T-helper 17 cell (primary cell): ENCODE data around the gene GALNT15. TPM values are rescaled to one million over a fixed set of nuclear protein-coding genes. Genes with fewer than 3 reads are reported as not detected.

Experiments
- ATAC-seq: fragments of 150-1000 bp; cut with Tn5 transposase; 2 replicates; pipeline ENCODE4 v1.10.0; 2021; ENCODE audit warnings: mild to moderate bottlenecking, moderate library complexity
- DNase-seq, 3 donors: peaks; one replicate each; pipeline versions ENCODE4 v3.0.0 to v3.0.0-alpha.2; 2020 to 2021
- H3K9me3 ChIP-seq: one replicate; pipeline ENCODE4 v1.7.0; 2013; ENCODE audit warnings: low read length, mild to moderate bottlenecking; ENCODE audit not compliant: control insufficient read depth, poor library complexity, severe bottlenecking
- H3K27ac Mint-ChIP-seq: one replicate; pipeline ENCODE4 v1.8.0; 2022; ENCODE audit warnings: mild to moderate bottlenecking, moderate library complexity, mixed read lengths
- H3K27me3 Mint-ChIP-seq: one replicate; pipeline ENCODE4 v1.8.0; 2022; ENCODE audit warnings: mixed read lengths
- H3K36me3 Mint-ChIP-seq: one replicate; pipeline ENCODE4 v1.8.0; 2022; ENCODE audit warnings: low read depth, mixed read lengths
- H3K4me1 Mint-ChIP-seq: one replicate; pipeline ENCODE4 v1.8.0; 2022; ENCODE audit warnings: mild to moderate bottlenecking, mixed read lengths
- H3K4me3 Mint-ChIP-seq: one replicate; pipeline ENCODE4 v1.8.0; 2022; ENCODE audit warnings: mild to moderate bottlenecking, moderate library complexity, mixed read lengths
- total RNA-seq, 4 donors: library from RNA in 2 of 4; stranded (reverse) in 2 of 4; gene quantifications; one replicate each; pipeline ENCODE4 v1.2.3 and lab custom pipeline; 2022 to 2026

Gene GALNT15
- total RNA-seq, 2 donors from 2014 or later = 0.42 TPM; not detected in 1

DNA sequence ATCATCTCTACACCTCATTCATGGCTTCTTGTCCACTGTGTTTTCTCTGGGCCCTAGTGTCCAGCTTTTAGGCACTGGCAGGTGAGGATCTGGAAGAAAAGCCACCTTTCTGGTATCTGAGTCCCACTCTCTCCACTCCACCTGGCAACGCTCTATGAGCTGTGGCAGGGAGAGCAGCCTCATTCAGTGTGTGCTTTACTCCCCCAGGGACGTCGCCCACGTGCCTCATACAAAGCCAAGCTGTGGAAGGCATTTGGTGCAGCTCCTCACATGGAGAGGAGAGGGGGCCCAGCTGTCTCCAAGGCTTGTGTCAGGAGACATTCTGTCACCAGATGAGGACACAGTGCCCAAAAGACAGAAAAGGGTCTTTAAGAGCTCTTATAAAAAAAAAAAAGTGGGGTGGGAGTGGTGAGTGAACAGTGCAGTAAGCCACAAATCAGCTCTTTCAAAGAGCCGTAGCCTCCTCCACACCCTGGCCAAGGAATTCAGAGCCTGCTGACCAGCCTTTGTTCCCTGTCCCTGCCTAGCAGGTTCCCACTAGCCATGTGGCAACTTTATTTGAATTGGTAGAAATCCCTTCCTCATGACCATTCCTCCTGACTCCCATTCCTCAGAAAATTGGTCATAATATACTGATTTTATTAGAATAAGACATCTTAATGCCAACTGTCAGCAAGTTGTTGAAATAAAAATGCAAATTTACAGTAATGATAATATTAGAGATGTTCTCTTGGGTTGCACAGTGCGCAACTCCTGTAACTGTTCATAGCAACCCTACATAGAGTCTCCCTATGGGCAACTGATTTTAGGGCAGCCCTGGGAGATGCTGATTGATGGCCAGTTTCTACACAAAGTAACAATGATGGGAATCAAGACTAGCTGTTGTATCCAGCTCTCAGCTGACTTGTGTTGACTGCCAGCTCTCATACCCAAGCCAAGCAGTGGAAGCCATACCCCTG lies 29.5 kb downstream of the GALNT15 start:
- H3K27ac Mint-ChIP-seq = no peak overlapping the region
- H3K36me3 Mint-ChIP-seq = peaks cover 9% of the 10 kb centered on the region

DNA sequence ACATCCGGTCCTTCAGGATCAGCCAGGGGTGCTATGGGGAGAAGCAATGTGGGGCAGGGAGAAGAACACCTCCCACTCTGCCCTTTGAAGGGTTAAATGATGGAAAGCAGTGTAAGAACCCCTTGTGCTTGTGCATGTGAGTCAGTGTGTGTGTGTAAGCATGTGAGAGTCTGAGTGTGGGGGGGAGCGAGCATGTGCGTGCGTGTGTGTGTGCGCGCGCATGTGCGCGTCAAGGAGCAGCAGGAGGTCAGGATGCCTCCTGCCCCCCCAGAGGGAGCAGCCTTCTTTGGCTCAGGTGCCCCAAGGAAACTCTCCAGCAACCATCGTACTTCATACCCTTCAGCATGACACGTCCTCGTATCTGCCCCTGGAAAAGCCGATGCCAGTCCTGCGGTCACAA lies 30.3 kb downstream of the GALNT15 start:
- H3K9me3 ChIP-seq = no peaks in the 10 kb centered on the region
- H3K27me3 Mint-ChIP-seq = peaks cover 45% of the 10 kb centered on the region
- peaks cover 9% of the 10 kb centered on the region for H3K36me3 Mint-ChIP-seq
- ATAC-seq = no peak
- no peak overlapping the region for H3K4me3 Mint-ChIP-seq
- no peak for DNase-seq
- peaks cover 3% of the 10 kb centered on the region for H3K4me1 Mint-ChIP-seq
- H3K27ac Mint-ChIP-seq = no peak overlapping the region

More for the DNA sequence above, 29.5 kb downstream of the GALNT15 start:
- H3K4me3 Mint-ChIP-seq = no peak overlapping the region
- ATAC-seq (no peak), DNase-seq (no peak)
- H3K9me3 ChIP-seq = no peaks in the 10 kb centered on the region
- H3K27me3 Mint-ChIP-seq = peaks cover 45% of the 10 kb centered on the region
- peaks cover 3% of the 10 kb centered on the region for H3K4me1 Mint-ChIP-seq

DNA sequence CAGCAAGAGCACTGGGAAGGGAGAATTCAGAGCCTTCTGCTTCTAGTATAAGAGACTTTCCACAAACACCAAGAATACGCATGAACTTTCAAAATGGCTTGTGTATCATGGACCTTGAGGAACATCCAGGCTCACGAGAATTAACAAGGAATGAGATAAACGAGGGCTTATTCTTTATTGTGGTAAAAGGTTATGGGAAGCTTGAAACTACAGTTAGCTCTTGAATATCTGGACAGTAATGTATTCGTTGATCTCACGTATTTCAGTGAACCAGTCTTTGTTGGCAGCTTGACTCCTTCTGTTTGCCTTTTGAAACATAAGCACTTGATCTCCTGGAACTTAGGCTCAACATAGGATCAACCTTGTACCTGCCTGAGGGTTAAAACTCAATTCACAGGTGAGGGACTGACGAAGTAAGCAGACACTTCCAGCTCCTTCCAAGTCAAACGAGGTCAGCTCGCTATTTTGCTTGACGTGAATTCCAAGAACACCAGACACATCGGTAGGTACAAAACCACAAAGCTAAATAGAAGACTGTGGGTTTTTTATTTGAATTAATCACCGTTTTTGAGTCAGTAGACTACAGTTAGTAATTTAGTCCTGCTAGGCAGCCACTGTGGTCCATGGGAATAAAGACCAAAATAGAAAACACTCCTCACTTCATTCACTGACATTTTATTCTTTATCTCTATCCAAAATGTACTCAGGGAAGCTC lies 30.8 kb downstream of the GALNT15 start:
- DNase-seq (no peak), ATAC-seq (no peak)
- Mint-ChIP-seq H3K36me3 (peaks cover 9% of the 10 kb centered on the region), H3K27ac (no peak overlapping the region), H3K4me1 (peaks cover 3% of the 10 kb centered on the region), H3K4me3 (peak overlapping the region; percentile 9), H3K27me3 (peaks cover 45% of the 10 kb centered on the region)
- no peaks in the 10 kb centered on the region for H3K9me3 ChIP-seq

DNA sequence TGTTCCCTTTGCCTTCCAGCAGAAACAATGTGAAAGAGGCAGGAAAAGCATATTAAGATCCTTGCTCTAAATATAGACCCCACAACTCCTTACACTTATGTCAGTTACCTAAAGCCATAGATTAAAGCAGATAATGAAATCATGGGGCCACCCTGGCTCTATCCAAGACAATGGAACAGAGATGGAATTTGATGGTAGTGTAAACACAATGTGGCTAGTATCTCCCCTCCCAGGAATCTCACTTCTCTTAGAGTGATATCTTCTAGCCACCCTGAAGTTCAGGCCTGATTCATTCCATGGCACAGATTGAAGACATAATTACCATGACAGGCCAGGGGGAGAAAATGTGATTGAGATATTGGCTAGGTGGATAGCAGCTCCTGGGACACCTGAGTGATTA lies 32.6 kb downstream of the GALNT15 start:
- peaks cover 3% of the 10 kb centered on the region for H3K4me1 Mint-ChIP-seq
- H3K36me3 Mint-ChIP-seq = peaks cover 3% of the 10 kb centered on the region
- ATAC-seq = no peak
- DNase-seq = no peak
- peaks cover 45% of the 10 kb centered on the region for H3K27me3 Mint-ChIP-seq
- H3K9me3 ChIP-seq = no peaks in the 10 kb centered on the region
- H3K4me3 Mint-ChIP-seq = no peak overlapping the region
- H3K27ac Mint-ChIP-seq = no peak overlapping the region

DNA sequence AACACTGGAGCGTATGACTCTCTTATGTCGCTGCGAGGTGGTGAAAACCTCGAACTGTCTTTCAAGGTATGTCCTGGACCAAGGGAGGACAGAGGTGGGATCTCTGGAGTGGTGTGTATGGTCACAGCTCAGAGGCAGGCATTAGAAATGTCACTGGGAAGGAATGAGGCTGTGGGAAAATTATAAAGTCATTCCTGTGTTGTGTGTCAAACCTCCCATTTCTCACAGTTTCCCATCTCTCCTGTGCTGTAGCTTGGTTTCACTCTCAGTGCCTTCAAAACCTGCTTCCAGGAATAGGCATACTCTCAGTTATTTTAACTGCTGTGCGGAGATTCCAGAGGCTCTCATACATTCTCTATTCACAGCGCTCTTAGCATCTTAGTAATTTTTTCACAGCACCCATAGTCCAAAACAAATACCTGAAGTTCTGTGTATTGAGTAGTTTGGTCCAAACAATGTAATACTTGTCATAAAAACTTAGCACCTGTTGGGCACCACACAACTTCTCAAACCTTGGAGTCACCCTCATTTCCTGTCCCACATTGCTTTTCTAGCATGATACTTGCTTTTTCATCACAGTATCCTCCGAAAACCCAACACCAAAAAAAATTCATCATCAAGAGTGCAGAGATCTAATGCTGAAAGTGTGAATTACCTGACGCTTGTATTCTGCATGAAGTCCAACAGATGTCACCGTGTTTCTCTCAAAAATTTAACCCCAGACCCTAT lies 36.9 kb downstream of the GALNT15 start:
- DNase-seq (no peak), ATAC-seq (no peak)
- Mint-ChIP-seq H3K27me3 (peaks cover 28% of the 10 kb centered on the region), H3K4me1 (no peaks in the 10 kb centered on the region), H3K36me3 (no peaks in the 10 kb centered on the region), H3K27ac (no peak overlapping the region), H3K4me3 (no peak overlapping the region)
- H3K9me3 ChIP-seq = no peaks in the 10 kb centered on the region

DNA sequence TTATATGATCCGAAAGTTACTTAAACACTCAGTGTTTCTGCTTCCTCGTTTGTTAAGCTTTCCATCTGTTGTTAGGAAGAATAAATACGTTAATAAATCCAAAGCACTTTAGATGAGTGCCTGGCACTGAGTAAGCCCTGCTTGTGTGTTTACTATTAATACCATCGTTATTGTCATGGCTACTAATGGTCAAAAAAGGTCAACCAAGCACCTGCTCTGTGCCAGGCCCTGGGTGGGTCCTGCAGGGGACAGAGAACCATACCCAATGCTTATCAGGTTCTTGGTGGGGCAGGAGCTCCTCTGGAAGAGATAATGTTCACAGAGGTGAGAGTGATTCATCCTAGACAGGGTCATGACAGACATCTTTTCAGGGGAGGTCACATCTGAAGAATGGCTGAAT lies 39.9 kb downstream of the GALNT15 start:
- Mint-ChIP-seq H3K4me1 (no peaks in the 10 kb centered on the region), H3K4me3 (no peak overlapping the region), H3K36me3 (no peaks in the 10 kb centered on the region), H3K27me3 (peaks cover 23% of the 10 kb centered on the region), H3K27ac (no peak overlapping the region)
- ATAC-seq = no peak
- no peaks in the 10 kb centered on the region for H3K9me3 ChIP-seq
- DNase-seq = no peak

DNA sequence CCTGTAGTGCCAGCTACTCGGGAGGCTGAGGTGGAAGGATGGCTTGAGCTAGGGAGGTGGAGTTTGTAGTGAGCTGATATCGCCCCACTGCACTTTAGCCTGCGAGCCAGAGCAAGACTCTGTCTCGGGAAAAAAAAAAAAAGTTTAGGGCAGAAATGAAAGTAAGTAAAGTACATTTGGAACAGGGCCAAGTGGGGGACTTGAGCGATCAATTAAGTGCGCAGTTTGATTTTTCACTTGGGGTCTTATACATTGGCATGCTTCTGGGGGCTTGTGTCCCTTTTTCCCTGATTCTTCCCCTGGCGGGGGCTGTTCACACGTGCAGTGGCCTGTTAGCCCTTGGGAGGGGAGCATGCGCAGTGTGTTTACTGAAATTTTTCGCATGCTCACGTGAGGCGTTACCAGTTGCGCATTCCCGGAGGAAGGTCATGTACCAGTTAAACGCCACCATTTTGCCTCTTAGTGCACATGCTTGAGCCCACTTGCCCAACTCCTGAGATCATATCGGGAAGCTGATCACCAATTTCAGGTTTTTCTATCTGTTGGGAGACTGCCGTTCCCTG lies 42.0 kb downstream of the GALNT15 start:
- Mint-ChIP-seq H3K27ac (no peak overlapping the region), H3K4me1 (no peaks in the 10 kb centered on the region), H3K36me3 (no peaks in the 10 kb centered on the region), H3K4me3 (no peak overlapping the region), H3K27me3 (peaks cover 23% of the 10 kb centered on the region)
- H3K9me3 ChIP-seq = no peaks in the 10 kb centered on the region
- no peak for DNase-seq
- no peak for ATAC-seq

DNA sequence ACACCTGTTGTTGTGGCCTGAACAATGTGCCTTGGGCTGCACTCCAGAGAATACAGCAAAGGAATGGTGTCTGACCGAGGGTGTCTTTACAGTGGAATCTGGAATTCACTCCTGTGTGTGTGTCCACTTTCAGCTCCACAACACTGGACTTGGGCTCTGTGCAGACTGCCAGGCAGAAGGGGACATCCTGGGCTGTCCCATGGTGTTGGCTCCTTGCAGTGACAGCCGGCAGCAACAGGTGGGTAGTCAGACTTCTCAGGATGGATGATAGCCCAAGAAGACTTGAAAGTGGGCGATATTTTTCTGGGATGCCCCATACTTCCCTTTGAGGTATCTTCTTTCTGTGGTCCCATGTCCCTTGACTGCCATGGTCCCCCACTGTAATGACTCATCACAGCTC lies 45.3 kb downstream of the GALNT15 start:
- H3K27me3 Mint-ChIP-seq = peaks cover 5% of the 10 kb centered on the region

DNA sequence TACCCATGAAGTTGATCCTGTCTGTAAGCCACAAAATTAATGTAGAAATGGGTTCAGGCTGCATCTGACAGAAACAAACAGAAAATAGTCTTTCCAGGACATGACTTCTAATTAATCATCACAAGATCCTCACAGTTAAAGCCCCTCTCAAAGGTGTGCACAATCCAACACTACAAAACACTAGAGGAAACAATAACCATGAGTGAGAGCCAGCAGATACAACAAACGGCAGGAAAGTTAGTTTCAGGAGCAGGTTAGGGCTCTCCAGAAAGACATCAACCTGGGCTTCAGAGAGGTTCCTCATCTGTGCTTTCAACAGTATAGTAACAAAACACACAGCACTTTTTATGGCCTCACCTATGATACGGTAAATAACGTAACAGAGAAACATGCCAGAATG lies 47.5 kb downstream of the GALNT15 start:
- Mint-ChIP-seq H3K4me1 (no peaks in the 10 kb centered on the region), H3K4me3 (no peak overlapping the region), H3K27ac (no peak overlapping the region), H3K36me3 (no peaks in the 10 kb centered on the region), H3K27me3 (peaks cover 4% of the 10 kb centered on the region)
- H3K9me3 ChIP-seq = no peaks in the 10 kb centered on the region
- ATAC-seq (no peak), DNase-seq (no peak)

More for the DNA sequence above, 45.3 kb downstream of the GALNT15 start:
- H3K36me3 Mint-ChIP-seq = no peaks in the 10 kb centered on the region
- no peak for DNase-seq
- no peaks in the 10 kb centered on the region for H3K4me1 Mint-ChIP-seq
- no peak overlapping the region for H3K27ac Mint-ChIP-seq
- no peak for ATAC-seq
- no peak overlapping the region for H3K4me3 Mint-ChIP-seq
- H3K9me3 ChIP-seq = no peaks in the 10 kb centered on the region

DNA sequence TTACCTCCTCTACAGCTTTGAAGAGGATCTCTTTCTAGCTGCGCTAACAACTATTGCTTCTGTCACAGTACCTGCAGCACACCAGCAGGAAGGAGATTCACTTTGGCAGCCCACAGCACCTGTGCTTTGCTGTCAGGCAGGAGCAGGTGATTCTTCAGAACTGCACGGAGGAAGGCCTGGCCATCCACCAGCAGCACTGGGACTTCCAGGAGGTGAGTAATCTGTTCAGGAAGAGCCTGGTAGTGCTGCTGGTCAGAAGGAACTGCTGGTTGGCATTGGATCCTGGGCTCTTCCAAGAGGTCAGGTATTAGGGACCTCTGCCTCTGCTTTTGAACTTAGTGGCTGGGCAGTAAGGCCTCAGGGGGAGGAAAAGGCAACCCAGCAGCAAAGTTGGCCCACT lies 48.1 kb downstream of the GALNT15 start:
- no peaks in the 10 kb centered on the region for H3K9me3 ChIP-seq
- H3K27ac Mint-ChIP-seq = no peak overlapping the region
- DNase-seq (no peak), ATAC-seq (no peak)
- H3K4me3 Mint-ChIP-seq = no peak overlapping the region
- no peaks in the 10 kb centered on the region for H3K4me1 Mint-ChIP-seq
- H3K27me3 Mint-ChIP-seq = peaks cover 4% of the 10 kb centered on the region
- H3K36me3 Mint-ChIP-seq = no peaks in the 10 kb centered on the region

DNA sequence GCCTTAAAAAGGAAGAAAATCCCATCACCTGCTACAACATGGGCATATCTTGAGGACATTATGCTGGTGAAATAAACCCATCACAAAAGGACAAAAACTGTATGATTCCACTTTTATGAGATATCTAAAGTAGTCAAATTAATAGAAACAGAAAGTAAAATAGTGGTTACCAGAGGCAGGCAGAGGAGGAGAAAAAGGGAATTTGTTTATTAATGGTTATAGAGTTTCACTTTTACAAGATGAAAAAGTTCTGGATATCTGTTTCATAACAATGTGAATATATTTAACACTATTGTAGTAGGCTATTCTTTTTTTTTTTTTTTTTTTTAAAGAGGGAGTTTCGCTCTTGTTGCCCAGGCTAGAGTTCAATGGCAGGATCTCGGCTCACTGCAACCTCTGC lies 49.8 kb downstream of the GALNT15 start:
- Mint-ChIP-seq H3K27me3 (peaks cover 4% of the 10 kb centered on the region), H3K4me3 (no peak overlapping the region), H3K27ac (no peak overlapping the region), H3K4me1 (no peaks in the 10 kb centered on the region), H3K36me3 (no peaks in the 10 kb centered on the region)
- DNase-seq (no peak), ATAC-seq (no peak)
- H3K9me3 ChIP-seq = no peaks in the 10 kb centered on the region

DNA sequence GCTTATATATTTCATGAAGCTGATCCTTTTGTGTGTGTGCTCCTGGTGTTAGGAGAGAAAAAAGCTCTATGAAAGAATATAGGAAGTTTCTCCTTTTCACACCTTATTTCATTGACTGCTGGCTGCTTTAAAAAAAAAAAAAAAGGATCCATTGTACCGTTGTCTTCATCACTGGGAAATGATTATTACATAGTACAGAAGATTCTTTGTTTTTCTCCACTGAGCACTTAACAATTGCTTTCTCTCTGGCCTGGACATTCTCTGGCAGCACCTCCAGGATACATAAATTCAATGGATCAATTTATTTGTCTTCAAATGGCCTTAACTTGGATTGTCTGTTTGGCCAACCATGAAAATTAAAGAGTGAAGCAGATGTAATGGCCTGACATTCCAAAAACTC lies 53.1 kb downstream of the GALNT15 start:
- H3K27me3 Mint-ChIP-seq = no peaks in the 10 kb centered on the region
- H3K27ac Mint-ChIP-seq = no peak overlapping the region
- ATAC-seq = no peak
- no peak overlapping the region for H3K4me3 Mint-ChIP-seq
- no peaks in the 10 kb centered on the region for H3K9me3 ChIP-seq
- no peak for DNase-seq
- no peaks in the 10 kb centered on the region for H3K4me1 Mint-ChIP-seq
- no peaks in the 10 kb centered on the region for H3K36me3 Mint-ChIP-seq

DNA sequence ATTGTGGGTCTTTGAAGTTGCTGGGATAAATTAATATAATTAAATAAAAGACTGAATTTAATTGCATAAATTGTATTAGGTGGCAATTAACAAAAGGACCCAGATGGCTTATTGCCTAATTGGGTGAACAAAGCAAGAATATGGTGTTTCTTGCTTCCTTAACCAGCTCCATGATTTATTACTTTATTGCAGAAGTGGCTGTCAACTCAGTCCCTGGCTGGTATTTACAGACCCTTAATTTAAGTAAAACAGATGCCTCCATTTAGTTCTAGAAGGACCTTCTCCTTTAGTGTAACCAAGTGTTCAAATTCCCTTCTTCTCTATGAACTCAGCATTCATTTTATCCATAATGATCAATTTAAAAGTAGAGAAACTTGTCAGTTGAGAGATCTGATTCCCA lies 55.2 kb downstream of the GALNT15 start:
- Mint-ChIP-seq H3K27me3 (peaks cover 5% of the 10 kb centered on the region), H3K4me3 (no peak overlapping the region), H3K36me3 (no peaks in the 10 kb centered on the region), H3K27ac (no peak overlapping the region), H3K4me1 (no peaks in the 10 kb centered on the region)
- ATAC-seq = no peak
- DNase-seq = no peak
- no peaks in the 10 kb centered on the region for H3K9me3 ChIP-seq
